Germinal center (tissue), 1 donor: Measurements from ENCODE around the gene KRT3.

ENCODE experiments used
- DNase-seq: peaks from one replicate; pipeline ENCODE4 v3.0.0; 2012; ENCODE audit warnings: mixed read lengths, low spot score

KRT3 gene

GRCh38 chr12:52813885-52814709 is 18.2 kb upstream of the KRT3 start, which contains the start of gene KRT4:
TSS of gene KRT4 (minus strand) at chr12:52814116. CDS start at chr12:52814058, 58 bp downstream.
- no peak for DNase-seq

- no peak for DNase-seq
Measured at GRCh38 chr12:52813203-52813819, 17.4 kb upstream of the KRT3 start.

- DNase-seq: no peak
Measured at GRCh38 chr12:52812749-52813148, 16.8 kb upstream of the KRT3 start.

- DNase-seq: no peak
Measured at GRCh38 chr12:52812073-52812400, 16.1 kb upstream of the KRT3 start.

- DNase-seq: no peak
Measured at GRCh38 chr12:52811191-52812072, 15.5 kb upstream of the KRT3 start.

DNA sequence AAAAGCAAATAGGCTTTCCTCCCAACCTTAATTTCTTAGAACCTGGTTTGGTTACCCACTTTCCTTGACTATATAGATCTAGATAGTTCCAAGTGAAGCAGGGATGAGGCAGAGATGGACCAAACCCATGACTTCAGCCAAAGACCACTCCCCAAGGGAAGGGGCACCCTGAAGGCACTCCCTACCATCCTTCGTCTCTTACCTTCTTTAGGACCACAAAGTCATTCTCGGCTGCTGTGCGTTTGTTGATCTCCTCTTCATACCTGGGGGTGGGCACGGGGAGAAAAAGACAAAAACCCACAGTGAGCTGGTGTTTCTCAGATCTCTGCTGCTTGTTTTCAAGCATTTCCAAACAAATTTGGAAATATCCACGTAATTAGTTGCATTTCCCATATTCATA is 14.6 kb upstream of the KRT3 start:
- DNase-seq: no peak

GRCh38 chr12:52809166-52809565 is 13.2 kb upstream of the KRT3 start:
- DNase-seq: no peak

- DNase-seq: no peak
Measured at GRCh38 chr12:52808573-52809160, 12.8 kb upstream of the KRT3 start.

GRCh38 chr12:52807544-52808470 is 11.9 kb upstream of the KRT3 start:
- no peak for DNase-seq

DNA sequence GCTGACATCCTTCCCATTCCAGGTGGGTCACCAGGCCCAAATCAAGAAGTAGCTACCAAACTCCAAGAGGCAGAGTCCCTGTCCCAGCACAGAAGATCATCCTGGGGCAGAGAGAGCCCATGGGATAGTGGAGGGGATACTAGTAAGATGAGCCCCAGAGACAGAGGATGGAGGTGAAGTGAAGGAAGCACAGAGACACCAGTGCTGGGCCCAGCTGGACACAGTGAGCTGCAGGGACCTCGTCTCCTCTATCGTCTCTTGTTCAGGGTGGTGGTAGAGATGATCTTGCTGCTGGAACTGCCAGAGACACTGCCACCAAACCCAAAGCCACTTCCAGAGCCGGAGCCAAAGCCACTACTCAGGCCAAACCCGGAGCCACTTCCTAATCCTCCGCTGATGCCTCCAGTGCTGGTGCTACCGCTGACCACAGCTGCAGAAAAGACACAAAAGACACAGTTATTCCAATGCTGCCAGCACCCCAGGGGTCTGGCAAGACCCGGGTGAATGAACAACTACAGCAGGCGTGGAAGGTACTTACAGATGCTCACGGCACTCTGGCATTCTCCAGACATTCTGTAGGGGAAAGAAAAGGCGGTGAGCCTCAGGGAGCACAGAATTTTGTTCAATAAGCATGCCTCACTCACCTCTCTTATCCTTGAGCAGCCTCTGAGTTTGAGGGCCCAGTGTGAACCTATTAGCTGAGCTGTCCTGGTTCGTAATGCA is 11.1 kb upstream of the KRT3 start:
- no peak for DNase-seq

GRCh38 chr12:52806169-52806811 is 10.4 kb upstream of the KRT3 start:
- no peak for DNase-seq

- no peak for DNase-seq
Measured at GRCh38 chr12:52805739-52806138, 9.8 kb upstream of the KRT3 start.

GRCh38 chr12:52805000-52805399 is 9.1 kb upstream of the KRT3 start:
- DNase-seq: no peak

DNA sequence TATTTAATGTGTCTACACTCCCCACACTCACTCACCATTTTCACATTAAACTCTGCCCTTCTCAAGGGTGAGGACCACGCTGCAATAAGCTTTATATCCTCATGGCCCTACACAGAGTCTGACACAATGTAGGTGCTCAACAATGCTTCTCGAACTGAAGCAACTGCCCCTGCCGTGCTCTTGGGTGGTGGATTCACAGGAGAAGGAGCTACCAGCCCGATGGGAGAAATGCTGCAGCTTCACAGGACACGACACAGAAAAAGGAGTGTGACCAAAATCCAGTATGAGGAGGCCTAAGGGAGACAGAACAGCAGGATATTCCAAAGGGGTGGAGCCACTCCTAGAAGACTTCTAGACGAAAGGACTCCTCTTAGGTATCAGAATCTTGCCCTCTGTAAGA is 6.5 kb upstream of the KRT3 start:
- no peak for DNase-seq

DNA sequence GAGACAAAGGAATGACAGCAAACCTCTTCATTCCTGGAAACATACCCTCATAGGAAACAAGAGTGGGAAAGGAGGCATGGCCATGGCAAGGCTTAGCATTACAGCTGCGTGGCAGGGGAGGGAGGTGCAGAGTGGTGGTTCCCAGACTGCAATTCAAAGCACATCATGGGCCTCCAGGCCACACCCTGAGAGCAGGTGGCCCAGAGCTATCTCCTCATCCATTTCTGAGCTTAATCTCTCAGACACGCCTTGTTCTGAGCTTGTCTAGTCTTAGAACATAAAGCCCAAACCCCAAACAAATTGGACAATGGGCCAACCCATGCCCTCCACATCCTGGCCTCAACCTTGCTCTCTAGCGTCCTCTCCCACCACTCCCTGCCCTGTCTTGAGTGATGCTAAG is 5.9 kb upstream of the KRT3 start:
- no peak for DNase-seq

- DNase-seq: no peak
Measured at GRCh38 chr12:52800259-52800917, 4.5 kb upstream of the KRT3 start.

- no peak for DNase-seq
Measured at GRCh38 chr12:52799505-52800211, 3.7 kb upstream of the KRT3 start.

- DNase-seq: no peak
Measured at GRCh38 chr12:52798671-52799504, 3.0 kb upstream of the KRT3 start.
